Stimulated activated CD4-positive, alpha-beta T cell treated with anti-CD3 and anti-CD28 coated beads, Interleukin-12 subunit alpha, Interleukin-12 subunit beta, amount 100 ng/mL, for 48 hours (primary cell): ENCODE measurements around the gene RNF217.
"Not testable (repeated sequence)": the region's sequence is repeated elsewhere in the genome, so short reads cannot be mapped to it uniquely, and the experiment has no call there.

ENCODE experiments used
- DNase-seq, 3 donors: peaks; one replicate each; pipeline ENCODE4 v3.0.0-alpha.2; 2020; ENCODE audit warnings: low read depth in 2 of 3, low spot score in 1 of 3

Gene RNF217

GRCh38 chr6:124961777-124962638 is at the start of gene RNF217:
Gene RNF217, plus strand, starts transcription at chr6:124962437. Its CDS starts 108 bp downstream, at chr6:124962545.
- DNase-seq = no peak

DNA sequence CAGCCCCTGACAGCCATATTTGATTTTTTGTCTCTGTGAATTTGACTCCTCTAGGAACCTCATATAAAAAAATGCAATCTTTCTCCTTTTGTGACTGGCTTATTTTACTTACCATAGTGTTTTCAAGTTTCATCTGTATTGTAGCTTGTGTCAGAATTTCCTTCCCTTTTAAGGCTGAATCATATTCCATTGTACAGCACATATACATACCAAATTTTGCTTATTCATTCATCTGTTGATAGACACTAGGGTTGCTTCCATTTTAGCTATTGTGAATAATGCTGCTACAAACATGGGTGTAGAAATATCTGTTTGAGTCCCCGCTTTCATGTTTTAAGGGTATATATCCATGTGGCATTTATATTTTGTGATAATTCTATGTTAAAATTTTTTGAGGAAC is 49.2 kb upstream of the RNF217 start:
- DNase-seq = no peak

GRCh38 chr6:124917769-124918168 is 44.5 kb upstream of the RNF217 start:
- DNase-seq = no peak

GRCh38 chr6:124919703-124920102 is 42.5 kb upstream of the RNF217 start:
- not testable (repeated sequence) for DNase-seq

GRCh38 chr6:124924333-124924759 is 37.9 kb upstream of the RNF217 start:
- DNase-seq = no peak

- DNase-seq = no peak
Observed at GRCh38 chr6:124926435-124926834, 35.8 kb upstream of the RNF217 start.

GRCh38 chr6:124927806-124928205 is 34.4 kb upstream of the RNF217 start:
- no peak for DNase-seq

DNA sequence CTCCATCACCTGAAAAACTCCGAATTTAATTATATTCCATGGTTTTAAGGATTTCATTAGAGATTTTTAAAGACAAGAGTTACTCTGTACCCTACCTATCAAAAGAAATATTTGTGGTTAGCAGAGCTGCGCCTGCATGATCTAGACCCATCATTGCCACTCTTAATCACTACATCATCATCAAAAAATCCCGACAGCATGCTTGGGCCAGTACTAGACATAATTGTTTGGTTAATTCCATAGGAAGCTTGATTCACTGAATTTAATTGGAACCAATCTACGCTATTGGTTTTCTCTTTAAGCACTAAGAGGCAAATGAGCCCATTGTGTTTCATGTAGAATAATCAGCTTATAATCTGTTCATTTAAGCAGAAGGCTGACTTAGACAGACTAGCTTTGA is 33.4 kb upstream of the RNF217 start:
- DNase-seq = no peak

GRCh38 chr6:124937645-124938044 is 24.6 kb upstream of the RNF217 start:
- DNase-seq = no peak

- DNase-seq = no peak
Observed at GRCh38 chr6:124941259-124941658, 21.0 kb upstream of the RNF217 start.

GRCh38 chr6:124943658-124944057 is 18.6 kb upstream of the RNF217 start:
- DNase-seq = no peak

GRCh38 chr6:124947971-124948451 is 14.2 kb upstream of the RNF217 start:
- DNase-seq = no peak

DNA sequence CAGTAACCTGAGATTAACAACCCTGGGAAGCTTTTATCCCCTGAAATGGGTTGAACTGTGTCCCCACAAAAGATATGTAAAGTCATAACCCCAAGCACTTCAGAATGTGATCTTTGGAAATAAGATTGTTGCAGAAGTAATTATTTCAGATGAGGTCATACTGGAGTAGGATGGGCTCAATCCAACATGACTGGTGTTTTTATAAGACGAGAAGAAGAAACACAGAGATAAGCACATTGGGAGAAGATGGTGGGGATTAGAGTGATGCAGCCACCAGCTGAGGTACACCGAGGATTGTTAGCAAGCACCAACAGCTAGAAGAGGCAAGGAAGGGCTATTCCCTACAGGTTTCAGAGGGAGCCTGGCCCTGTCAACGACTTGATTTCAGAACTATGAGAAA is 12.5 kb upstream of the RNF217 start:
- no peak for DNase-seq

- DNase-seq = no peak
Observed at GRCh38 chr6:124953808-124954207, 8.4 kb upstream of the RNF217 start.

- DNase-seq = no peak
Observed at GRCh38 chr6:124955108-124955856, 7.0 kb upstream of the RNF217 start.

- DNase-seq = no peak
Observed at GRCh38 chr6:124956018-124956417, 6.2 kb upstream of the RNF217 start.

- no peak for DNase-seq
Observed at GRCh38 chr6:124958149-124958548, 4.1 kb upstream of the RNF217 start.

GRCh38 chr6:124958759-124959354 is 3.4 kb upstream of the RNF217 start:
- DNase-seq = no peak

- no peak for DNase-seq
Observed at GRCh38 chr6:124960757-124961463, 1.3 kb upstream of the RNF217 start.

DNA sequence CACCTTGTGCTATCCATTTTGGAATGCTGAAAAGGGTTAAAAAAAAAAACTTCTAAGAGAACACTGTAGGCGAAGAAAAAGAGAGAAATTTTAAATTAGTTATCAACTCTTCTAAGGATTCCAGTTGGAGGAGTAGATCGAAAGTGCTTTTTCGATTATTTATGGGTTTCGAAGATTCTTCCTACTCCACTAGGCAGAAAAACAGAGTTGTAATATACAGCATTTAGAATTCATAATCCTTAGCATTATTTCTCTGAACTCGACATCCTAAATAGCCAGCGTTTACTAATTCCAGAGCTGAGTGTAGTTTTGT is 817 bp upstream of the RNF217 start:
- DNase-seq = no peak
